Natural killer cell (primary cell): ENCODE measurements around the gene CNFN. TPM values are rescaled to one million over a fixed set of nuclear protein-coding genes. Genes with fewer than 3 reads are reported as not detected.

ENCODE experiments used
- ATAC-seq, 3 donors: fragments of 150-1000 bp in 2 of 3; fragments of 200-7000 bp in 1 of 3; cut with Tn5 transposase; 1 replicate in 1 of 3; 2 replicates in 2 of 3; pipeline ENCODE4 v1.10.0; 2021; ENCODE audit warnings: mild to moderate bottlenecking in 2 of 3, moderate library complexity in 2 of 3
- DNase-seq, 2 donors: peaks; one replicate each; pipeline versions ENCODE4 v3.0.0 to v3.0.0-alpha.2; 2013 to 2021; ENCODE audit warnings: mixed read lengths in 1 of 2
- H3K27ac ChIP-seq: one replicate; pipeline ENCODE4 v1.5.1; 2013; ENCODE audit warnings: mild to moderate bottlenecking, low read length
- H3K27me3 ChIP-seq: one replicate; pipeline ENCODE4 v1.6.1; 2013; ENCODE audit warnings: low read length; ENCODE audit not compliant: control insufficient read depth, insufficient read depth
- H3K36me3 ChIP-seq: one replicate; pipeline ENCODE4 v1.6.1; 2013; ENCODE audit warnings: low read length; ENCODE audit not compliant: control insufficient read depth, insufficient read depth
- H3K4me1 ChIP-seq: one replicate; pipeline ENCODE4 v1.6.1; 2013; ENCODE audit warnings: low read length; ENCODE audit not compliant: control insufficient read depth, insufficient read depth
- H3K4me3 ChIP-seq: one replicate; pipeline ENCODE4 v1.5.1; 2013; ENCODE audit warnings: low read length
- H3K9me3 ChIP-seq: one replicate; pipeline ENCODE4 v1.6.1; 2013; ENCODE audit warnings: low read length; ENCODE audit not compliant: control insufficient read depth, insufficient read depth
- H3K27ac Mint-ChIP-seq, 2 donors: one replicate each; pipeline ENCODE4 v1.8.0; 2022; ENCODE audit warnings: mild to moderate bottlenecking in 2 of 2, mixed read lengths in 2 of 2, moderate library complexity in 1 of 2
- H3K27me3 Mint-ChIP-seq, 2 donors: one replicate each; pipeline ENCODE4 v1.8.0; 2022; ENCODE audit warnings: low read depth in 2 of 2, mixed read lengths in 2 of 2
- H3K36me3 Mint-ChIP-seq: one replicate; pipeline ENCODE4 v1.8.0; 2022; ENCODE audit warnings: mixed read lengths
- H3K4me1 Mint-ChIP-seq, 2 donors: one replicate each; pipeline ENCODE4 v1.8.0; 2022; ENCODE audit warnings: mixed read lengths in 2 of 2
- H3K4me3 Mint-ChIP-seq: one replicate; pipeline ENCODE4 v1.8.0; 2022; ENCODE audit warnings: mild to moderate bottlenecking, moderate library complexity, mixed read lengths
- H3K9me3 Mint-ChIP-seq, 2 donors: one replicate each; pipeline ENCODE4 v1.8.0; 2022; ENCODE audit warnings: mixed read lengths in 2 of 2
- WGBS: methylation state at CpG from one replicate; pipeline ENCODE4 v1.1.7; 2013; ENCODE audit warnings: missing lambda C conversion rate; ENCODE audit not compliant: insufficient coverage; 5-methylcytosine and 5-hydroxymethylcytosine counted together
- intact Hi-C: fragments of 100-400 bp; cut with micrococcal nuclease; formaldehyde crosslinking; loops from one replicate; pipeline ENCODE4 v1.14.2; 2022
- total RNA-seq, 4 donors: library from RNA; stranded (reverse); fragments of 120-200 nt in 1 of 4; gene quantifications; one replicate each; pipeline versions ENCODE4 v1.2.3 to v1.2.4, GENCODE V29; 2013 to 2022
- TF ChIP-seq, protein P1 (sequence below): fragments of 200-600 bp; IDR thresholded peaks from one replicate; pipeline ENCODE4 v1.8.0; 2022; ENCODE audit warnings: antibody characterized with exemption

CNFN gene
- total RNA-seq, 3 donors from 2014 or later (not counting 1 experiment from before 2014, with no cell fraction given) = 1.3 TPM; not detected in 2

DNA sequence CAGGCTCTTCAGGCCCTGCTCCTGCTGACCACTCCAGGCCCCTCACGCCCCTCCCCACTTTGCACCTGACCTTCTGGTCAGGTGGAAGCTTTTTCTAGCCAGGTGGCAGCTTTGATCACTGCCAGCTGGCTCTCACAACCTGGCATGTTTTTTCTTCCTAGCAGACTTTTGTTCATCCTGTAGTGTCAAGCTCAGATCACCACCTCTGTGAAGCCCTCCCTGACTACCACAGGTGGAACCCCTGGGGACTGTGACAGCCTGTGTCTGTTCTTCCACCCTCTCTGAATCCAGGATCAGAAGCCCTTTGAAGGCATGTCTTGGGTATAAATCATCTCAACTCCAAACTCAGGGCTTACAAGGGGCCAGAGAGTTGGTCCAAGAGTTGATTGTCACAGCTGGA lies 10.3 kb upstream of the CNFN start:
- no peaks in the 10 kb centered on the region for H3K9me3 Mint-ChIP-seq
- H3K4me1 Mint-ChIP-seq = peaks cover 23 to 62% of the 10 kb centered on the region in 2 donors
- intact Hi-C loops = no loop called here
- peak overlapping the region; percentile 38 for H3K4me3 Mint-ChIP-seq
- no peaks in the 10 kb centered on the region for H3K36me3 Mint-ChIP-seq
- Histone ChIP-seq H3K4me1 (peaks cover 35% of the 10 kb centered on the region), H3K4me3 (no peak overlapping the region), H3K27me3 (no peaks in the 10 kb centered on the region), H3K9me3 (no peaks in the 10 kb centered on the region), H3K27ac (no peak overlapping the region), H3K36me3 (no peaks in the 10 kb centered on the region)
- TF ChIP-seq, protein P1, sequence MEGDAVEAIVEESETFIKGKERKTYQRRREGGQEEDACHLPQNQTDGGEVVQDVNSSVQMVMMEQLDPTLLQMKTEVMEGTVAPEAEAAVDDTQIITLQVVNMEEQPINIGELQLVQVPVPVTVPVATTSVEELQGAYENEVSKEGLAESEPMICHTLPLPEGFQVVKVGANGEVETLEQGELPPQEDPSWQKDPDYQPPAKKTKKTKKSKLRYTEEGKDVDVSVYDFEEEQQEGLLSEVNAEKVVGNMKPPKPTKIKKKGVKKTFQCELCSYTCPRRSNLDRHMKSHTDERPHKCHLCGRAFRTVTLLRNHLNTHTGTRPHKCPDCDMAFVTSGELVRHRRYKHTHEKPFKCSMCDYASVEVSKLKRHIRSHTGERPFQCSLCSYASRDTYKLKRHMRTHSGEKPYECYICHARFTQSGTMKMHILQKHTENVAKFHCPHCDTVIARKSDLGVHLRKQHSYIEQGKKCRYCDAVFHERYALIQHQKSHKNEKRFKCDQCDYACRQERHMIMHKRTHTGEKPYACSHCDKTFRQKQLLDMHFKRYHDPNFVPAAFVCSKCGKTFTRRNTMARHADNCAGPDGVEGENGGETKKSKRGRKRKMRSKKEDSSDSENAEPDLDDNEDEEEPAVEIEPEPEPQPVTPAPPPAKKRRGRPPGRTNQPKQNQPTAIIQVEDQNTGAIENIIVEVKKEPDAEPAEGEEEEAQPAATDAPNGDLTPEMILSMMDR = no peak
- ATAC-seq (no peak), DNase-seq (no peak)
- WGBS = 86% methylated on average over 1 of the region's 1 CpG
- no peak overlapping the region for H3K27ac Mint-ChIP-seq
- no peaks in the 10 kb centered on the region for H3K27me3 Mint-ChIP-seq

DNA sequence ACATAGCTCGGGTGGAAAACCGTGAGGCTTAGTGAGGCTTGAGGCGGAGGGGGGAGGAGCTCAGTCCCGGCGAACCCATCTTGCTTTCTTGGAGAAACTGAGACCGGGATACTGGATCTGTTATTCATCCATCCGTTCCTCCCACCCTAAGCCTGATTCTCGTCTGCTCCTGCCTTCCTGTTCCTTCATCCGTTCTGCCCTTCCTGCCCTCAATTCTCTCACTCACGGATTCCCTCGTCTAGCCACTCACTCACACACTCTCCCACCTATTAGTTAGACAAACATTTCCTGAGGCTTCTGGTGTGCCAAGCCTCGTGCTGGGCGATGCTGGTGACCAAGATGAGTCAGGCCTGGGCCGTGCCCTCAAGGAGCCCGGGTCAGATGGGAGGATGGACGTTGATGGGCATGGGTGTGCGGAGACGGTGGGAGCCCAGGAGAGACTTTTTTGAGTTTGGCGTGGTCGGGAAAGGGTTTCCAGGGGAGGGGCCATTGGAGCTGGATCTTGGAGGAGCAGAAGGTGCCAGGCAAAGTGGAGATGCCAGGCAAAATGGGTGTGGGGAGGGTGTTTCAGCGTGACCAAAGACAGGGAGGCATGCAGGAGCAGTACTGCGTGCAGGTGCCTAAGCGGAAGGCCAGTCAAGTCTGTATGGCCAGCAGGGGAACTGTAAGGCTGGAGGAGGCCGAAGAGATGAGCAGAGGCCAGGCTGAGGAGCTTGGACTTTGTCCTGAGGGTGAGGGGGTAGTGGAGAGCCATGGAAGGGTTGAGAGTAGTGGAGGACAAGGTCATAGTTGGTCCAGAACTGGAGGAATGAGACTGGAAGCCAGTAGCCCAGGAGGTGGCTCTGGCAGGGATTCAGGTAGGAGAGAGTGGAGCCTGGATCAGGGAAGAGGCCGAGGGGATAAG lies 7.4 kb upstream of the CNFN start:
- Histone ChIP-seq H3K9me3 (no peaks in the 10 kb centered on the region), H3K4me3 (peak overlapping the region; percentile 87), H3K27me3 (no peaks in the 10 kb centered on the region), H3K27ac (peak overlapping the region; percentile 72), H3K36me3 (no peaks in the 10 kb centered on the region), H3K4me1 (peaks cover 34% of the 10 kb centered on the region)
- Mint-ChIP-seq H3K27ac (peak overlapping the region; percentile 94 to 98), H3K27me3 (no peaks in the 10 kb centered on the region), H3K4me1 (peaks cover 23 to 55% of the 10 kb centered on the region in 2 donors), H3K36me3 (no peaks in the 10 kb centered on the region), H3K4me3 (peak overlapping the region; percentile 85), H3K9me3 (no peaks in the 10 kb centered on the region)
- TF ChIP-seq, protein P1 = no peak
- no peak for ATAC-seq
- intact Hi-C loops = loop anchor here (2.0 kb wide), 2 partner anchors 25 to 73 kb away; partner anchors contain the start of gene MEGF8
- WGBS = 30% methylated on average over 25 of the region's 25 CpGs
- DNase-seq = no peak

DNA sequence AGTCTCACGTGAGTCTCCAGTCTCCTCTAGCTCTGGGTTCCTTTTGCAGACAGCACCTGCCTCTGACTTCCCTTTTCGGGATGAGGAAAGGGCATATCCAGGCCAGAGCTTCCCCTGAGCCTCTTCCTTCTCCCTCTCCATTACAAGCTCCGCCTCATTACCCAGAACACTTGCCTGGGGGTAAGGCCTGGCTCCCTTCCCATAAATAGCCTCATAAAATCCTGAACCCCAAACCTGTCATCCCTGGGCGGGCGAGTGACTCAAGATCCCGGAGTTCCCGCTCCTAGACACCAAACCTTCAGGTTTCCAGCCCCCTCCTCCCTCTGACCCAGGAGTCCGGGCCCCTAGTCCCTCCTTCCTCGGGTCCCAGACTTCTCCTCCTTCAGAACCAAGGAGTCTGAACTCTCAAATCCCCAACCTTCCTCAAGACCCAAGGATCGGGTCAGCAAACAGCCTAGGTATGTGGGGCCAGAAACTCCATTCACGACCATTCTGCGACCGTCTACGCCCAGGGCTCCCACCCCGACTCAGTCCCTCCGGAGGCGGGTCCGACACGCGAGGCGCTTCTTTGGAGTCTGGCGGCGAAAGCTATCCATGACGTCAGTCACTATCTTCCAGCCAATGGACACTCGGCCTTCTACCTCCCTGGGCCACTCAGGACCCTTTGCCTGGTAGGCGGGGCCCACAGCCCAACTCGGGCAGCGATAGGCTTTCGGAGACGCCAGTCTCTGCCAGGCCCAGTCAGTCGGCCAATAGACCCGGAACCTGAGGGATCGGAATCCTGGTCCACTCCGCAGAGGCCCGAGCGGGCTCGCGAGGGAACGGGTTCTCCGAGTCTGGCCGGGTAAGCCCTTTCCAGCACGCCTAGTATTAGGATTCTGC lies 6.5 kb upstream of the CNFN start:
- Histone ChIP-seq H3K27me3 (no peaks in the 10 kb centered on the region), H3K9me3 (no peaks in the 10 kb centered on the region), H3K27ac (peak overlapping the region; percentile 72), H3K4me1 (peaks cover 27% of the 10 kb centered on the region), H3K4me3 (peak overlapping the region; percentile 87), H3K36me3 (no peaks in the 10 kb centered on the region)
- DNase-seq = peak; percentile 93 to 97
- WGBS = 4% methylated on average over 42 of the region's 42 CpGs
- Mint-ChIP-seq H3K27ac (peak overlapping the region; percentile 94 to 98), H3K27me3 (peaks cover 4 to 7% of the 10 kb centered on the region in 2 donors), H3K4me3 (peak overlapping the region; percentile 85), H3K4me1 (peaks cover 23 to 46% of the 10 kb centered on the region in 2 donors), H3K36me3 (no peaks in the 10 kb centered on the region), H3K9me3 (no peaks in the 10 kb centered on the region)
- ATAC-seq = peak; percentile 94 to 97 (median 94)
- intact Hi-C loops = loop anchor here (2.0 kb wide), 2 partner anchors 26 to 72 kb away; partner anchors contain the start of gene MEGF8
- TF ChIP-seq, protein P1 = no peak
